ENCODE measurements around the gene JDP2. TPM values are rescaled to one million over a fixed set of nuclear protein-coding genes. Genes with fewer than 3 reads are reported as not detected.

JDP2 gene
- total RNA-seq, 1 experiment from 2014 or later = 22.8 TPM

DNA sequence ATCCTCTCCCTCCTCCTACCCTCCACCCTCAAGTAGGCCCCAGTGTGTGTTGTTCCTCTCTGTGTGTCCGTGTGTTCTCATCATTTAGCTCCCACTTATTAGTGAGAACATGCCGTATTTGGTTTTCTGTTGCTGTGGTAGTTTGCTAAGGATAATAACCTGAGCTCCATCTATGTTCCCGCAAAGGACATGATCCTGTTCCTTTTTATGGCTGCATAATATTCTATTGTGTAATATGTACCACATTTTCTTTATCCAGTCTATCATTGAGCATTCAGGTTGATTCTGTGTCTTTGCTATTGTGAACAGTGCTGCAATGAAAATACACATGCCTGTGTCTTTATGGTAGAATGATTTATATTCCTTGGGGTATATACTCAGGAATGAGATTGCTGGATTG, 30.5 kb downstream of the JDP2 start:
- H3T11ph ChIP-seq (ENCODE audit: low read length) = no peak overlapping the region
- TF ChIP-seq, protein P1, sequence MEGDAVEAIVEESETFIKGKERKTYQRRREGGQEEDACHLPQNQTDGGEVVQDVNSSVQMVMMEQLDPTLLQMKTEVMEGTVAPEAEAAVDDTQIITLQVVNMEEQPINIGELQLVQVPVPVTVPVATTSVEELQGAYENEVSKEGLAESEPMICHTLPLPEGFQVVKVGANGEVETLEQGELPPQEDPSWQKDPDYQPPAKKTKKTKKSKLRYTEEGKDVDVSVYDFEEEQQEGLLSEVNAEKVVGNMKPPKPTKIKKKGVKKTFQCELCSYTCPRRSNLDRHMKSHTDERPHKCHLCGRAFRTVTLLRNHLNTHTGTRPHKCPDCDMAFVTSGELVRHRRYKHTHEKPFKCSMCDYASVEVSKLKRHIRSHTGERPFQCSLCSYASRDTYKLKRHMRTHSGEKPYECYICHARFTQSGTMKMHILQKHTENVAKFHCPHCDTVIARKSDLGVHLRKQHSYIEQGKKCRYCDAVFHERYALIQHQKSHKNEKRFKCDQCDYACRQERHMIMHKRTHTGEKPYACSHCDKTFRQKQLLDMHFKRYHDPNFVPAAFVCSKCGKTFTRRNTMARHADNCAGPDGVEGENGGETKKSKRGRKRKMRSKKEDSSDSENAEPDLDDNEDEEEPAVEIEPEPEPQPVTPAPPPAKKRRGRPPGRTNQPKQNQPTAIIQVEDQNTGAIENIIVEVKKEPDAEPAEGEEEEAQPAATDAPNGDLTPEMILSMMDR (conservative IDR thresholded peaks at IDR 0.05) = no peak

More for the DNA sequence above, 30.5 kb downstream of the JDP2 start:
- Histone ChIP-seq H2BK20ac (ENCODE audit: low read depth, low read length, poor library complexity, severe bottlenecking) (no peak overlapping the region), H3K79me1 (ENCODE audit: insufficient read depth, low read depth, low read length, poor library complexity, severe bottlenecking) (no peaks in the 10 kb centered on the region), H3K23me2 (ENCODE audit: insufficient read length, low read depth, low read length, poor library complexity, severe bottlenecking) (no peaks in the 10 kb centered on the region), H3K56ac (ENCODE audit: insufficient read length, low read depth, low read length) (no peak overlapping the region), H4K20me1 (ENCODE audit: control insufficient read depth, insufficient read depth, insufficient read length) (no peaks in the 10 kb centered on the region), H3K4me2 (ENCODE audit: insufficient read depth, insufficient read length, low read length) (no peak overlapping the region), H3K27ac (ENCODE audit: insufficient read length, low read depth, low read length) (no peak overlapping the region), H2BK15ac (ENCODE audit: low read depth, low read length) (no peak overlapping the region), H2AK5ac (ENCODE audit: insufficient read length, low read length) (no peak overlapping the region), H3K23ac (ENCODE audit: insufficient read length, low read depth, low read length) (no peak overlapping the region), H3K4me1 (ENCODE audit: insufficient read depth, low read length) (peaks cover 3% of the 10 kb centered on the region; the same call in 1 of the 2 replicates), H2BK120ac (ENCODE audit: low read depth, low read length, poor library complexity, severe bottlenecking) (no peak overlapping the region), H3K79me2 (ENCODE audit: insufficient read depth, low read length) (peaks cover 2% of the 10 kb centered on the region; the same call in 1 of the 2 replicates), H3K18ac (ENCODE audit: insufficient read length, low read depth, low read length) (no peak overlapping the region), H3K9me3 (ENCODE audit: control insufficient read depth, low read depth, low read length) (no peaks in the 10 kb centered on the region), H2BK12ac (ENCODE audit: insufficient read length, low read depth, low read length) (no peak overlapping the region), H3K27me3 (ENCODE audit: insufficient read depth, low read length) (no peaks in the 10 kb centered on the region), H3K9ac (ENCODE audit: extremely low read depth, insufficient read length, low read length) (no peak overlapping the region), H4K5ac (ENCODE audit: insufficient read length, low read depth, low read length) (no peak overlapping the region), H4K91ac (ENCODE audit: insufficient read length, low read depth, low read length) (no peak overlapping the region), H2AFZ (ENCODE audit: low read length) (no peak overlapping the region), H4K8ac (replicated peaks; ENCODE audit: insufficient read length, low read depth, low read length) (no peak overlapping the region), H3K14ac (ENCODE audit: insufficient read depth, low read length) (no peak overlapping the region), H2BK5ac (ENCODE audit: insufficient read length, low read length) (no peak overlapping the region), H3K4ac (ENCODE audit: low read depth, low read length) (no peak overlapping the region)
- H3K4me1 Mint-ChIP-seq = peaks cover 50 to 61% of the 10 kb centered on the region in 2 experiments
- H3K36me3 Mint-ChIP-seq (ENCODE audit: insufficient read depth in 1 of 3, low read depth in 3 of 3) = peaks cover 0 to 25% (median 21%) of the 10 kb centered on the region in 3 experiments; a peak in 5 of 7 replicates
- no peak for DNase-seq
- no peaks in the 10 kb centered on the region for H3K27me3 Mint-ChIP-seq (ENCODE audit: low read depth)
- WGBS (ENCODE audit: extremely low coverage, insufficient read length, low lambda C conversion rate) = no CpG with 5 or more reads among the region's 3 CpGs
- peak overlapping the region; percentile 76 to 96 (median 85); a peak in 6 of 7 replicates for H3K27ac Mint-ChIP-seq
- no peak overlapping the region for H3K4me3 Mint-ChIP-seq
- H3K9me3 Mint-ChIP-seq = no peaks in the 10 kb centered on the region
